CD14-positive monocyte (primary cell): ENCODE data around the gene IGF1R. TPM values are rescaled to one million over a fixed set of nuclear protein-coding genes. Genes with fewer than 3 reads are reported as not detected.

ENCODE experiments used
- DNase-seq, 3 donors: peaks; one replicate each; pipeline ENCODE4 v3.0.0-alpha.2; 2011 to 2022
- H2AFZ ChIP-seq: 2 replicates; pipeline ENCODE4 v1.6.0; 2012; ENCODE audit warnings: mild to moderate bottlenecking, low read depth, low read length, inconsistent platforms; ENCODE audit not compliant: insufficient read depth, poor library complexity, severe bottlenecking
- H3K27ac ChIP-seq, 2 donors: 1 replicate in 1 of 2; 2 replicates in 1 of 2; pipeline ENCODE4 v1.5.1; 2012 to 2013; ENCODE audit warnings: low read length in 2 of 2, control low read depth in 1 of 2, inconsistent platforms in 1 of 2, low read depth in 1 of 2, mild to moderate bottlenecking in 1 of 2
- H3K27me3 ChIP-seq, 2 donors: one replicate each; pipeline versions ENCODE4 v1.6.0 to v1.6.1; 2011 to 2013; ENCODE audit warnings: low read length in 2 of 2; ENCODE audit not compliant: control insufficient read depth in 2 of 2, insufficient read depth in 2 of 2
- H3K36me3 ChIP-seq, 2 donors: replicated peaks in 1 of 2; 1 replicate in 1 of 2; 2 replicates in 1 of 2; pipeline versions ENCODE4 v1.5.1 to v1.6.1; 2012 to 2013; ENCODE audit warnings: low read length in 2 of 2, control low read depth in 1 of 2, inconsistent platforms in 1 of 2, mild to moderate bottlenecking in 1 of 2; ENCODE audit not compliant: insufficient read depth in 2 of 2, control insufficient read depth in 1 of 2
- H3K4me1 ChIP-seq, 2 donors: 1 replicate in 1 of 2; 2 replicates in 1 of 2; pipeline versions ENCODE4 v1.5.1 to v1.6.1; 2012 to 2013; ENCODE audit warnings: low read length in 2 of 2, control low read depth in 1 of 2, inconsistent platforms in 1 of 2, mild to moderate bottlenecking in 1 of 2, moderate library complexity in 1 of 2; ENCODE audit not compliant: insufficient read depth in 2 of 2, control insufficient read depth in 1 of 2
- H3K4me2 ChIP-seq: replicated peaks from 2 replicates; pipeline ENCODE3; 2012; ENCODE audit warnings: low read length, moderate library complexity, mild to moderate bottlenecking; ENCODE audit not compliant: poor library complexity, severe bottlenecking; ENCODE audit errors: extremely low read depth
- H3K4me3 ChIP-seq, 3 experiments: fragments of 200-600 bp in 1 of 3; sonication (generic) in 1 of 3; replicated peaks in 1 of 3; 1 replicate in 2 of 3; 2 replicates in 1 of 3; pipeline ENCODE4 v1.5.1; 2011 to 2013; ENCODE audit warnings: low read length in 3 of 3, mild to moderate bottlenecking in 3 of 3, control low read depth in 2 of 3, low read depth in 2 of 3, inconsistent platforms in 1 of 3, moderate library complexity in 1 of 3
- H3K79me2 ChIP-seq: 2 replicates; pipeline ENCODE4 v1.6.0; 2012; ENCODE audit warnings: mild to moderate bottlenecking, control low read depth, inconsistent platforms, low read length, moderate library complexity; ENCODE audit not compliant: insufficient read depth
- H3K9ac ChIP-seq: 2 replicates; pipeline ENCODE4 v1.6.0; 2017; ENCODE audit warnings: low read length, mild to moderate bottlenecking; ENCODE audit not compliant: insufficient read depth, poor library complexity, severe bottlenecking
- H3K9me3 ChIP-seq, 2 donors: replicated peaks in 1 of 2; 1 replicate in 1 of 2; 2 replicates in 1 of 2; pipeline versions ENCODE4 v1.5.1 to v1.6.1; 2012 to 2013; ENCODE audit warnings: low read length in 2 of 2, control low read depth in 1 of 2; ENCODE audit not compliant: control insufficient read depth in 1 of 2, insufficient read depth in 1 of 2
- H4K20me1 ChIP-seq: 2 replicates; pipeline ENCODE4 v1.6.0; 2012; ENCODE audit warnings: mild to moderate bottlenecking, low read length, control low read depth, moderate library complexity; ENCODE audit not compliant: insufficient read depth
- H3K27ac Mint-ChIP-seq, 7 donors: one replicate each; pipeline ENCODE4 v1.8.0; 2020; ENCODE audit warnings: mild to moderate bottlenecking in 7 of 7, mixed read lengths in 7 of 7, moderate library complexity in 6 of 7, inconsistent platforms in 2 of 7
- H3K27me3 Mint-ChIP-seq, 3 donors: one replicate each; pipeline ENCODE4 v1.8.0; 2021 to 2022; ENCODE audit warnings: low read depth in 3 of 3, mild to moderate bottlenecking in 3 of 3, mixed read lengths in 3 of 3, moderate library complexity in 3 of 3, inconsistent platforms in 1 of 3
- H3K36me3 Mint-ChIP-seq, 2 donors: one replicate each; pipeline ENCODE4 v1.8.0; 2020; ENCODE audit warnings: mixed read lengths in 2 of 2, inconsistent platforms in 1 of 2, mild to moderate bottlenecking in 1 of 2
- H3K4me1 Mint-ChIP-seq: one replicate; pipeline ENCODE4 v1.8.0; 2020; ENCODE audit warnings: mild to moderate bottlenecking, mixed read lengths
- H3K4me3 Mint-ChIP-seq, 2 donors: one replicate each; pipeline ENCODE4 v1.8.0; 2020; ENCODE audit warnings: mild to moderate bottlenecking in 2 of 2, mixed read lengths in 2 of 2, moderate library complexity in 1 of 2
- H3K9me3 Mint-ChIP-seq, 7 donors: one replicate each; pipeline ENCODE4 v1.8.0; 2020 to 2022; ENCODE audit warnings: mixed read lengths in 7 of 7, mild to moderate bottlenecking in 6 of 7, moderate library complexity in 6 of 7, inconsistent platforms in 2 of 7
- whole genome bisulfite sequencing: methylation state at CpG from one replicate; pipeline ENCODE4 v1.1.5; 2013; ENCODE audit warnings: missing lambda C conversion rate; ENCODE audit not compliant: insufficient coverage; 5-methylcytosine and 5-hydroxymethylcytosine counted together
- intact Hi-C, 2 donors: fragments of 100-400 bp; cut with micrococcal nuclease; formaldehyde crosslinking; loops; one replicate each; pipeline versions ENCODE4 v1.15.0 to v1.15.1; 2023
- polyA plus RNA-seq, 3 donors: library from polyadenylated mRNA; depleted of rRNA in 1 of 3; unstranded in 2 of 3; stranded (reverse) in 1 of 3; fragments of 300-500 nt in 2 of 3; fragments of >200 nt in 1 of 3; fragmentation: Illumina TruSeq in 2 of 3; gene quantifications; 1 replicate in 2 of 3; 2 replicates in 1 of 3; pipeline ENCODE4 v1.2.3, GENCODE V29; 2012 to 2021
- TF ChIP-seq, protein P1 (sequence below): fragments of 200-600 bp; IDR thresholded peaks from one replicate; pipeline ENCODE4 v1.8.0; 2022; ENCODE audit warnings: antibody characterized with exemption, mild to moderate bottlenecking

The IGF1R gene
- polyA plus RNA-seq, 3 donors = 0.35 to 4.9 (median 0.67) TPM

DNA sequence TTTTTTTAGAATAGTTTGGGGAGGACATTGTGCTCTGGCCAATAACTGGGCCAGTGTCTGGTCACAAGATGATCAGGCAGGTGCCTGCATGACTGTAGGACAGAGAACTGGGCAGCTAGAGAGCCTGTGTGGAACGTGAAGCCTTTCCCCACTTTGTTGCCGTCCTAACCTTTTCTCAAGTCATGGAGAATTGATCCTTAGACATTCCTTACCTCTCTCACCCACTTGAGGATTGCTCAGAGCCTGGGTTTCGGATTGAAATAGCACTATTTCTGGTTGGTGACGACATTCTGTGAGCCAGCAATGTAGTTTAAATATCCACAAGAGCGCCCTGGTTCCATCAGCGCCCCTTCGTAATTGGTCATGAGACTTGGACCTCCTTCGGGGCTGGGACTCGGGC, 138.4 kb downstream of the IGF1R start:
- H4K20me1 ChIP-seq = peaks cover 59% of the 10 kb centered on the region
- no peaks in the 10 kb centered on the region for H3K27me3 ChIP-seq
- H3K9me3 ChIP-seq = no peaks in the 10 kb centered on the region
- intact Hi-C loops = no loop called here
- H3K4me2 ChIP-seq = no peak overlapping the region
- peaks cover 49% of the 10 kb centered on the region for H3K79me2 ChIP-seq
- H3K4me3 Mint-ChIP-seq = no peak overlapping the region
- H3K27ac ChIP-seq = no peak overlapping the region
- peaks cover 15 to 22% of the 10 kb centered on the region in 2 donors for H3K4me1 ChIP-seq
- TF ChIP-seq, protein P1, sequence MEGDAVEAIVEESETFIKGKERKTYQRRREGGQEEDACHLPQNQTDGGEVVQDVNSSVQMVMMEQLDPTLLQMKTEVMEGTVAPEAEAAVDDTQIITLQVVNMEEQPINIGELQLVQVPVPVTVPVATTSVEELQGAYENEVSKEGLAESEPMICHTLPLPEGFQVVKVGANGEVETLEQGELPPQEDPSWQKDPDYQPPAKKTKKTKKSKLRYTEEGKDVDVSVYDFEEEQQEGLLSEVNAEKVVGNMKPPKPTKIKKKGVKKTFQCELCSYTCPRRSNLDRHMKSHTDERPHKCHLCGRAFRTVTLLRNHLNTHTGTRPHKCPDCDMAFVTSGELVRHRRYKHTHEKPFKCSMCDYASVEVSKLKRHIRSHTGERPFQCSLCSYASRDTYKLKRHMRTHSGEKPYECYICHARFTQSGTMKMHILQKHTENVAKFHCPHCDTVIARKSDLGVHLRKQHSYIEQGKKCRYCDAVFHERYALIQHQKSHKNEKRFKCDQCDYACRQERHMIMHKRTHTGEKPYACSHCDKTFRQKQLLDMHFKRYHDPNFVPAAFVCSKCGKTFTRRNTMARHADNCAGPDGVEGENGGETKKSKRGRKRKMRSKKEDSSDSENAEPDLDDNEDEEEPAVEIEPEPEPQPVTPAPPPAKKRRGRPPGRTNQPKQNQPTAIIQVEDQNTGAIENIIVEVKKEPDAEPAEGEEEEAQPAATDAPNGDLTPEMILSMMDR = no peak
- no peaks in the 10 kb centered on the region for H3K9me3 Mint-ChIP-seq
- 79% methylated on average over 7 of the region's 9 CpGs for WGBS
- peaks cover 47% of the 10 kb centered on the region for H3K4me1 Mint-ChIP-seq
- no peak overlapping the region for H3K9ac ChIP-seq
- H2AFZ ChIP-seq = no peak overlapping the region
- no peaks in the 10 kb centered on the region for H3K36me3 ChIP-seq
- H3K27me3 Mint-ChIP-seq = peaks cover 0 to 3% (median 0%) of the 10 kb centered on the region in 3 donors
- DNase-seq = no peak
- H3K27ac Mint-ChIP-seq = peak overlapping the region in 1 of 7 donors; percentile 33
- no peaks in the 10 kb centered on the region for H3K36me3 Mint-ChIP-seq
- H3K4me3 ChIP-seq = no peak overlapping the region

DNA sequence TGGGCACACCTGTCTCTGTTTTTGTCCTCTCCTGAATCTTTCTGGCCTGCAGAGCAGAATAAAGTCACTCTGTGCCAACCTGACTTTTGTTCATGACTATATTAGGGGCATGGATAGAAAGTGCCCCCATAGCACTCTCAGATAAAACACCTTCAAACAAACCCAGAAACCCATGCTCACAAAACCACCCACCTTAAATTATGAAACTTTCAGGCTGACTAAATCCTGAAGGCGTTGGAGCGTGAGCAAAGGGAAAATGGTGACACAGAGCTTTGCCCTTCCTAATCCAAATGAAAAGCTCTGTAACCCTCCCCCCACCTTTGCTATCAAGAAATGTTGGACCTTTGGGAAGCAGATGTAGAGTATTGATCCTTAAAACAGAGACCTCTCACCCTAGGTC, 138.9 kb downstream of the IGF1R start:
- peaks cover 54% of the 10 kb centered on the region for H3K79me2 ChIP-seq
- H4K20me1 ChIP-seq = peaks cover 60% of the 10 kb centered on the region
- Mint-ChIP-seq H3K27me3 (peaks cover 0 to 1% (median 0%) of the 10 kb centered on the region in 3 donors), H3K36me3 (no peaks in the 10 kb centered on the region), H3K27ac (peak overlapping the region in 1 of 7 donors; percentile 41), H3K4me1 (peaks cover 45% of the 10 kb centered on the region), H3K4me3 (no peak overlapping the region), H3K9me3 (no peaks in the 10 kb centered on the region)
- WGBS = no CpG with 5 or more reads among the region's 2 CpGs
- H3K27me3 ChIP-seq = no peaks in the 10 kb centered on the region
- peak overlapping the region in 1 of 2 donors; percentile 66 for H3K27ac ChIP-seq
- peaks cover 15 to 22% of the 10 kb centered on the region in 2 donors for H3K4me1 ChIP-seq
- H3K9ac ChIP-seq = no peak overlapping the region
- no peaks in the 10 kb centered on the region for H3K36me3 ChIP-seq
- no peak overlapping the region for H3K4me3 ChIP-seq
- TF ChIP-seq, protein P1 = no peak
- H3K4me2 ChIP-seq = no peak overlapping the region
- H3K9me3 ChIP-seq = no peaks in the 10 kb centered on the region
- H2AFZ ChIP-seq = no peak overlapping the region
- intact Hi-C loops = no loop called here
- no peak for DNase-seq
